ENCODE measurements around the gene HES5.

The HES5 gene

DNA sequence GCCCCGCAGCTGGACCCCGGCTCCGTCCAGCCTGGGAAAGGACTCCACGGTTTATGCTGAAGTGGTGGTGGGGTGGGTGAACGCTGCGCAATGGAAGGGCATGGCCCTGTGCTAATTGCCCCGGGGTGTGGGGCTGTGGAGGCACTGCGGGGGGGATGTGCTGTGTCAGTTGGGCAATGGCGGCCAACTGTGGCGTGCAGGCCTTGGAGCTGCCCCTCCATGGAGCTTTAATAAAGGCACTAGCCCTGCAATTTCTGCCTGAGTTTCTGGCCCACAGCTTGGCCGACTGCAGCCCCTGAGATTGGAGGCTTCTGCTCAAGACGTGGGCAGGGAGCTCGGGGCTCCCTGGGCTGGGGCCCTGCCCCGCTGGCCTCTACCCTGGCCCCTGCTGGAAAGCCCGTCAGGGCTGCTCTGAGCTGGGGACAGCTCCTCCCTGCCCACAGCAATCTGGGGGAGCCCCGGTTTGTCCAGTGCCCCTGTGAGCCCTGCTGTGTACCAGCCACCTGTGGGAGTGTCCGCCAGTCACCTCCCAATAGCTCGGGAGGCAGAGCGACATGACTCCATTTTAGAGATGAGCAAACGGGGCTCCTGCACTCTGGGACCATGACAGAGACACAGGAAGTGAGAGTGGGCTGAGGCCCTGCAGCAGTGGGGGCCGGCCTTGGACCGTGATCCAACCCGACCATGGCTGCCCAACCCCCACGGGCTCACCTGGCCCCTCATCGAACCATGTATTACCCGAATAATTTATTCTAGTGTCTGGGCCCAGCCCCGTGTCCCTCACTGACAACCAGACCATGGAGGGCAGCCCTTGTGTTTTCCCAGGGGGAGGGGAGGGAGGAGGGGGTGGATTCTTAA lies 17.4 kb upstream of the HES5 start:
- in situ Hi-C loops (cut with HindIII; ENCODE audit: low sequenced_read_pairs) = no loop called here

DNA sequence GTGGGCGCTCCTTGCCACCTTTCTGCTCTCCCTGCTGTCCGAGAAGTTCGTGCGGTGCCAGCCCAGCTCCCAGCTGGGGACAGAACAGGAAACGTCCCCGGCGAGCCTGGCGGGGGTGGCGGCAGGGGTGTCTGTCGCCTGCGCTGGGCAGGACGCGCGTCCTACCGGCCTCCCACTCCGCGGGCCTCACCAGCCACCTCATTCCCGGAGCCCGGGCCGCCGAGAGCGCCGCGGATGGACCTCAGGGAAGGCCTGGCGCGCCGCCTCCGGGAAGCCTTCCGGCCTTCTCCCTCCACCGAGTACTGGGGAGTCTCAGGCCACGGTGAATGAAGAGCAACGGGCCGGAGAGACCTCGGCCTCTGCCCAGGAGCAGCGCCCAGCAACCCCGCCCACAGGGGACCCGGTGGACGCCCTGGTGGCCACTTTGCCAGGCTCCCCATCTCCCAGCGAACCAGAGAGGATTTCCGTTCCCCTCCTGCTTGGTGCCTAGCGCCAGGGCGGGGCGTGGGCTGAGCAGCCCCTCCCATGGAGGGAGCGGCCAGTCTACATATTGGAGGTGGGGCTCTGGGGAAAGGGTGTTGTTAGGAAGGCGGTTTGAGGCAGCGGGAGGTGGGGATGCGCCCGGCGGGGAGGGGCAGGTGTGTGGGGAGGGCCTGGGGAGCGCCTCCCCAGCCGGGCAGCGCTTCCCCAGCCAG lies 16.6 kb upstream of the HES5 start:
- in situ Hi-C loops (cut with HindIII; ENCODE audit: low sequenced_read_pairs) = no loop called here

DNA sequence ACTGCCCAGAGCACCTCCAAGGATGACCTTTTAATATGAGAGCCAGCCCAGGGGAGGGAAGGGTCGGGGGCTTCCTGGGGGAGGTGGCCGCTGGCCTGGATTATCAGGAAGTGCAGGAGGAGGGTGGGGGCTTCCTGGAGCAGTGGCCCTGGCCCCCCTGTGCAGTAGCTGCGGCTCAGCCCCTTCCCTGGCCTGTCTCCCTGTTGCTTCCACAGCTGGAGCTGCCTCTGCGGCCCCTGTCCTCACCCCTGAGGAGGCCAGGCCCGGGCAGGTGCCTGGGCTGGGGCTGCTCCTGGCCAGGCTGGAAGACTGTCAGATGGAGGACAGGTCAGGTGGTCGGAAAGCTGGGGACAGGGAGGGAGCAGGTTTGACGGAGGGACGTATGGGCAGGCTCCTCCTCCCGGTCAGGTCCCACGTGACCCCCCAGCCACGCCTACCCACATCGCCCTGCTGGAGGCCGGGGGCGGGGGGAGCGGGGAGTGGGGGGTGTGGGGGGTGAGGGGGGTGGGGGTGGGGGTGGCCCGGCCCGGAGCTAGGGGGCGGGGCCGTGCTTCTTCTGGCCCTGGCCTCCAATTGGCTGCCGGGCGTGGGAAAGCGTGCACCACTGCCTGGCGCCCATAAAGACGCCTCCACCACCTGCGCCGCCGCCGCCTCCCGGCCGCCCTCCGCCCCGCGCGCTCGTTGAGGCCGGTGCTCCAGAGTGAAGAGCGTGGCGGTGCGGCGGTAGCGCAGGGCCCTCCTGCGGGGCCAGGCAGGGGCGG lies 15.9 kb upstream of the HES5 start:
- in situ Hi-C loops (cut with HindIII; ENCODE audit: low sequenced_read_pairs) = no loop called here

DNA sequence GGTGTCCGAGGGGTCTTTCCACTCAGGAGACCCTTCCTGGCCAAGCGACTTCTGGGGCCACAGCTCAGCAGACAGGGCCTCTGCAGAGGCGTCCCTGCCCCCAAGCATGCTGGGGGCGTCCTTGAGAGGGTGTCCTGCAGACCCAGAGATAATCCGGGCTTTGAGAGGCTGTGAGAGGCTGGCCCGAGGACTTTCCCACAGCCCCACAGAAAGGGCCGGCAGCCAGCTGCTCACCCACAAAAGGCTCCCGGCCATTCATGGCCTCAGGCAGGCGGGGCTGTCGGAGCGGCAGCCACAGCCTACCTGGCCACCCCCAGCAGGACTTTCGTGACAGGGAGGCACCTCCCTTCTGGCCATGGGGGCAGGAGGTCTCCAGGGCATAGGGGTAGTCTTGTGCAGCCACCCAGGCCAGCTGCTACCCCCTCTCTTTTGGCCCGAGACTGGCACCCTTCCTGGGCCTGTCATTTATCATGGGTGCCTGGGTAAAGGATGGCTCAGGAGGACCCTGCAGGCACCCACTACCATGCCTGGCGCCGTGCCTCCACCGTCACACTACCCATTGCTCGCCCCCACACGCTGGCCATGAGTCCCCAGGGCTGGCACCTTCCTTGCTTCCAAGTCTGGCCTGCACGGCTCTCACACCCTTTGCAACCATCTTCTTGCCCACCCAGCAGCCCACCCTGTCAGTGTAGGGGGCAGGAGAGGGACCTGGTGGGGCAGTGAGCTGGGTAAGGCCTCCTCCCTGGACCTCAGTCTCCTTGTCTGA lies 15.0 kb upstream of the HES5 start:
- in situ Hi-C loops (cut with HindIII; ENCODE audit: low sequenced_read_pairs) = no loop called here

DNA sequence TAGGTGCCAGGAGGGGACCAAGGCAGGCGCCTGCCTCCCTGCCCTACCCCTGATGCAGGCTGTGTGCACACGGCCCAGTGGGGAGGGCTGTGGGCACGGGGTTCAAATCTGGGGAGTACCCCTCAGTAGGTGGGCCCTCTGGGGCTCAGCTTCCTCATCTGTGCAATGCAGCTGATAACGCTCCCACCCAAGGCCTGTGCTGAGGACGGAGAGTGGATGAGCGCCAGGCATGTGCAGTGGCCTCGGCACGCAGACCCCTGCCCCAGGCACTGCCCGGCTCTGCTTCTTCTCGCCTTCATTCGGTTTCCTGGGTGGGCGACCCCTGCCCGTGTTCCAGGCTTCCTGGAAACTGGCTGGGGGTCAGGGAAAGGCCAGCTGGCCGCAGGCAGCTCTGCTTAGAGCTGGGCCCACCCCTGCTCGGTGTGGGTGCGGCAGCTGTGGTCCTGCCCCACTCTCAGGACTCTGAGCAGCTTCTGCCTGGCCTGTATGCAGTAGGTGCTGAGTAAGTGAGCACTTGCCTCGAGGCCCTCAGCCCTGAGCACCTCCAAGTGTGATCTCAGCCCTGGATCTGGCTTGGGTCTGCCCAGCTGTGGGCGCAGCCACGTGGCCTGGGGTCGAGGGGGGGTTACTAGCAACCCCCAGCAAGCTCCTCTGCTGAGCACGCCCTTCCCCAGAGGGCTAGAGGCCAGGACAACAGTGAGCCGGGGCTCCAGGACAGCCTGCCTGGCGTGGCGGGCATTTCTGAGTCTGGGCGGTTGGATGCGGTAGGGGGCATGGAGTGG lies 14.2 kb upstream of the HES5 start:
- in situ Hi-C loops (cut with HindIII; ENCODE audit: low sequenced_read_pairs) = no loop called here

DNA sequence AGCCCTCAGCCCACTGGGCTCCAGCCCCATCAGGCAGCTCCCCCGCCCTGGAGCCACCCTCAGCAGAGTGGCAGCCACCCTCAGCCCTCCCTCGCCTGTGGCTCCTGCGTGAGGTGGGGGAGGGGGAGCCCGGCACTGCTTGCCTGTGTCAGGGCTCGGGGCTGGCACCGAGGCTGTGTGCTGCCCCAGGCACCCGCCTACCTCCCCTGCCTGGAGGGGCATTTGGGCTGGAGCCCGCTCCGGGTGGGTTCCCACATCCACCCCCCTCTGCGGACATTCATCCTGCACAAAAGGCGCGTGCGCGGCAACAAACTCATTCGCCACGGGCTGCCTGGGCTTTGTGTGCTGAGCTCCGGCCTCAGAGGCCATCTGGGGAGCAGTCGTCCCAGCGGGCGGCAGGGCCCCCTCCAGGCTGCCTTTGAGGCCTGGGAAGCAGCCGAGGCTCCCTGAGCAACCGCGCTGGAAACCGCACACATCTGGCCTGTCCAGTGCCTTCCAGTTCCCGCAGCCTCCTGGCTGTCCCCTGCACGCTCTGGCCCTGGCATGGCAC lies 13.6 kb upstream of the HES5 start:
- in situ Hi-C loops (cut with HindIII; ENCODE audit: low sequenced_read_pairs) = no loop called here

DNA sequence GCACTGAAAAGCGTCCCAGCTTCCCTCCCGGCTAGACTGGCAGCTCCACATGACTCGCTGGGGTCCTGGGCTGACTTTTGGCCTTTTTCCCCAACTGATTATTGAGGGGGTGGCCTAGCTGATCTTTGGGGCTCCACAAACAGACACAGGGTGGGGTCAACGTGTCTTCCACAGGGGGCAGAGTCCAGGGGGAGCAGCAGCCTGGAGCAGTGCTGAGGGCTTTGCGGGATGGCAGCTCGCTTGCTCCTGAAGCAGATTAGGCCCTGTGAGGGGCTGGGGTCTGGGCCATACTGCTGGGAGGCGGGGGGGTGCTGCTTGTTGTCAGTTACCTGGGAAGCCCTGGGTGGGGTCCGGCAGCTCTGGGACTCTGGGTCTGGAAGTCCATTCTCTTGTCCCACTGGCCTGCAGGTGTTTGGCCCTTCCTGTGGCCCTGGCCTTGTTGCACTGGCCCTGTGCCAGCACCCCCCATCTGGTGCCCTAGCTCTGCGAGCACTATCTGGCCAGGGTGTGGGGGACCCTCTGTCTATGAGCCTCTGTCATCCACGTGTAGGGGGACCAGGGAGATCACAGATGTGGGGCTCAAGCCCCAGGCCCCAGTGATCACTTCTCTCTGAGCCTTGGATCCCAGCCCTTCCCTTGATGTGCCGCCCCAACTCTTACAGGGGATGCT lies 12.3 kb upstream of the HES5 start:
- in situ Hi-C loops (cut with HindIII; ENCODE audit: low sequenced_read_pairs) = no loop called here

DNA sequence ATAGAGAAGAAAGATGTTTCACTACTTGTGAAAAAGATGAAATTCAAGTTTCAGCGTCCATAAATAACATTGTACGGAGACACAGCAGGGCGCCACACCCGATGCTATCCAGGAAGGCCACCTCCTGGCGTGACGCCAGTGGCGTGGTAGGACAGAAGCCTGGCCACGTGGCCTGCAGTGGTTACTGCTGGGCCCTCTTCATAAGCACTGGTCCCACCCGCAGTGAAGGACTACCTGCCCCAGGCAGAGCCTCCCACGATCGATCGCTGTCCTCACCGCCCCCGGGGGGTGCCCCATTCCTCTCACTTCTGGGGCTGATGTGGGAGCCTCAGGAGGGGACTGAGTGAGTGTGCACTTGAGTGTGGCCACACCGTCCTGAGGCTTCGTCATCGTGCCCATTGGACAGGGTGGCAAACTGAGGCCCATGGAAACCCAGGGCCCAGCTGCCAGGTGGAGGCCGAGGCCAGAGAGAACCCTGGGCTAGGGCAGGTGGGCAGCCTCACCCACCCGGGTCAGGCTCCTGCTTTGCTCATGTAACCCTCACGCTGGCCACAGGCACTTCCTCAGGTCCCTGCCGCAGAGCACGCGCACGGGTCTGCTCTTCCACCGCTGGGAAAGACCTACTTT lies 11.7 kb upstream of the HES5 start:
- in situ Hi-C loops (cut with HindIII; ENCODE audit: low sequenced_read_pairs) = no loop called here

DNA sequence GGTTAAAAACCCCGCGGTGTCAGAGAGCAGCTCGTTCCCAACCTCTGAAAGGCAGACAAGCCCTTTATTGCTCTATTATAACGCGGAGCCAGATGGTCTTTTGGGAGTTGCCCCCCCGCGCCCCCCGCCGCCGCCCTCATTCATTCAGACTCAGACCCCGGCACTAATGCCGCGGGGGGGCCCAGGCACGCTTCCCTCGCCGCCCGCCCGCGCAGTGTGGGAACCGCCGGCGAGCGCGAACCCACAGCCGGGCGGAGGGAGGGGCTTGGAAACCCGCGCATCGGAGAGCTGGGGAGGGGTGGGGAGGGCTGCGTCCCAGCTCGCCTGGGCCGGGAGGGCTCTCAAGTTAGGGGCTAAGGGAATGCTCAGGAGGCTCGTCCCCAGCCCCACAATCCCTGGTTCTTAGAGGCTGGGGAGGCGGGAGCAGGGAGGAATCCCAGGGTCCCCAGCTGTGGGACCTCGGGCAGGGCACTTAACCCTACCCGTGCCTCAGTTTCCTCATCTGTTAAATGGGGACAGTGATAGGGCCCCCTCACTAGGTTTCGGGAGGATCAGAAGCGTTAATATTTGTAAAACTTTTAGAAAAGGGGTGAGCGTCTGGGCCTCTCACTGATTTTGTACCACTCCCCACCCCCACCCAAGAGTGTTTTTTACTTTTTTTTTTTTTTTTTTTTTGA lies 10.9 kb upstream of the HES5 start:
- in situ Hi-C loops (cut with HindIII; ENCODE audit: low sequenced_read_pairs) = no loop called here

DNA sequence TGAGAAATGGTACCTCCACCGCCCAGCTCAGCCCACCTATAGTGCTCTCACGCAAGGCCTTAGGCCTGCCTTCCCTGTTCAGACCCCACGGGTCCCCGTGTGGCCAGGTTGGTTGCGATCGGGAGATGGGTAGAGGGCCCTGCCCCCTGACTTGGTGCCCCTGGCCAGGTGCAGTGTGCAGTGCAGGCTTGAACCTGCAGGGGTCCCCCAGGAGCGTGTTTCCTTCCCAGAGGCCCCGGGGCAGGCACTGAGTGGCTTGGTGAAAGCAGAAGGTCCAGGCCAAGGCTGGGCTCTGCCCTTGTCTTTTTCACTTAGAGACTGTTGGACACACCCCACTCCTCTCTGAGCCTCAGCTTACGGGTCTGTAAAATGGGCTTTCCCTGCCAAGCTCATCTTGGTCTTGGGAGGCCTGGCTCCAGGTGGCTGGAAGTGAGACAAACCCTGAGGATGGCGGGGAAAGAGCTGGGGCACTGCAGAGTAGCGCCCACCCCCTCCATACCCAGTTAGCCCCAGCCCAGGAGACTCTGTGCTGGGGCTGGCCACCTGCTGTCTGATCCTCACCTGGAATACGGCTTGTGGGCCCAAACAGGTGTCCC lies 9.3 kb upstream of the HES5 start:
- in situ Hi-C loops (cut with HindIII; ENCODE audit: low sequenced_read_pairs) = no loop called here

DNA sequence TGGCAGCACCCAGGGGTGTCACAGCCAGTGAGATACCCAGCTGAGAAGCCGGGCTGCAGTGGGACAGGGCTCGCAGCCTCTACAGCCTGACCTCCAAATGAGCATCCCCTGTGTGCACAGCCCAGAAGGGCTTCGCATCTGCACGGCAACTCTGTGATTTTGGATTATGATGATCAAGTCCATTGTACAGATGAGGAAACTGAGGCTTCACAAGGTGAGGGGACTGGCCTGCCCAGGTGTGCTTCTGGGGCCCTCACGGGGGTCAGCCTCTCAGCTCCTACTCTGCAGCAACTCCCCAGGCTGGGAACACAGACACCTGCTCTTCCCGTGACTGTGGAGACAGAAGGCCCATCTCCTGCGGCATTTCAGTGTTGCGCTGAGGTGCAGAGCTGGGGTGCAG lies 8.8 kb upstream of the HES5 start:
- in situ Hi-C loops (cut with HindIII; ENCODE audit: low sequenced_read_pairs) = no loop called here

DNA sequence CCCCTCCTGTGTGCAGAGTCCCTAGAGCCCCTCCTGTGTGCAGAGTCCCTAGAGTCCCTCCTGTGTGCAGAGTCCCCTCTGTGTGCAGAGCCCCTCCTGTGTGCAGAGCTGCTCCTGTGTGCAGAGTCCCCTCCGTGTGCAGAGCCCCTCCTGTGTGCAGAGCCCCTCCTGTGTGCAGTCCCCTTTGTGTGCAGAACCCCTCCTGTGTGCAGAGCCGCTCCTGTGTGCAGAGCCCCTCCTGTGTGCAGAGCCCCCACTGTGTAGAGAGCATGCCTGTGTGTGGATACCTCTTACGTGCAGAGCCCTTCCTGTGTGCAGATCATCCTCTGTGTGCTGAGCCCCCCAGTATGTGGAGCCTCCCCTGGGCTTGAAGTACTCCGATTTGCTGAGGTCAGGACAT lies 8.3 kb upstream of the HES5 start:
- in situ Hi-C loops (cut with HindIII; ENCODE audit: low sequenced_read_pairs) = no loop called here

DNA sequence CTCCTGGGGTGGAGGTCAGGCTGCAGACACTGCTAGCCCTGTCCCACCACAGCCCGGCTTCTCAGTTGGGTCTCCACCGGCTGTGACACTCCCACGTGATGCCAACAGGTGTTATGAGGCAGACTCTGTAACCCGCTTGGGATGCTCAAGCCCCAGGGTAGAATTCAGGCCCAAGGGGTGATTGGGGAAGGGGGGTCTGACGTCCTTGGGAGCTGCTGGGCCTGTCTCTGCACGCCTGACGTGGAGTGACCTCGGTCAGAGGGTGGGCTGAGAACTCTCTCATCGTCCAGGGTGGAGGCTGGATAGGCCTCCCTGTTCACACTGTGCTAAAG lies 7.7 kb upstream of the HES5 start:
- in situ Hi-C loops (cut with HindIII; ENCODE audit: low sequenced_read_pairs) = no loop called here

DNA sequence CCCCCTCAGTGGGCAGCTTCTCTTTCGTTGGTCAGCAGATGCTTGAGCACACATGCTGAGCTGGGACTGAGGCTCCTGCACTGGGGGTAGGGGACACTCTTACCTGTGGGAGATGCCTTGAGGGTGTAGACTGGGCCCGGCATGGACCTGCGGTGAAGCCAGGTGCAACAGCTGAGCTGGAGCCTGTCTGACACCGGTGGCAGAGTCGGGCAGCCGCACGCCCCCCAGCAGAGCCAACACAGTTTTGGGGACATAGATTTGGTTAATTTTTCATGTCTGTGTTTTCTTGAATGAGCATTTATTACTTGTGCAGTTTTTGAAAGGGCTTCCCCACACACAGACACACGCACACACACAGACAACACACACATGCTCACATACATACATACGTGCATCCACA lies 5.9 kb upstream of the HES5 start:
- in situ Hi-C loops (cut with HindIII; ENCODE audit: low sequenced_read_pairs) = no loop called here

DNA sequence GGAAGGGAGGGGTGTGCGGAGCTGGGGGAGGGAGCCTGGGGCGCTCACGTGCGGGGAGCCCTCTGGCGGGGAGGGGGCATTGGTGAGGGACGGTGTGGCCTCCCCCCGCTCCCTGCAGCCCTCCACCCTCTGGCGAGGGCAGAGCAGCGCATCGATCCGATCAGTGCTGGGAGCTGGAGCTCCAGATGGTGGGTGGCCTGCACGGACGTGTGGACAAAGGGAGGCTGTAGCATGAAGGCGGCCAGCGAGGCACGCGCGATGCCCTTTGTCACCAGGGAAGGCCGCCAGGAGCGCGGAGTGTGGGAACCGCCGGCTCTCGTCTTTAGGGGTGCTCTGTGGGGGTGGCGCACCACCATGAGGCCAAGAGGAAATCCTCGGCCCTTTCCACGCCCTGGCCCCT lies 5.4 kb upstream of the HES5 start:
- in situ Hi-C loops (cut with HindIII; ENCODE audit: low sequenced_read_pairs) = no loop called here

DNA sequence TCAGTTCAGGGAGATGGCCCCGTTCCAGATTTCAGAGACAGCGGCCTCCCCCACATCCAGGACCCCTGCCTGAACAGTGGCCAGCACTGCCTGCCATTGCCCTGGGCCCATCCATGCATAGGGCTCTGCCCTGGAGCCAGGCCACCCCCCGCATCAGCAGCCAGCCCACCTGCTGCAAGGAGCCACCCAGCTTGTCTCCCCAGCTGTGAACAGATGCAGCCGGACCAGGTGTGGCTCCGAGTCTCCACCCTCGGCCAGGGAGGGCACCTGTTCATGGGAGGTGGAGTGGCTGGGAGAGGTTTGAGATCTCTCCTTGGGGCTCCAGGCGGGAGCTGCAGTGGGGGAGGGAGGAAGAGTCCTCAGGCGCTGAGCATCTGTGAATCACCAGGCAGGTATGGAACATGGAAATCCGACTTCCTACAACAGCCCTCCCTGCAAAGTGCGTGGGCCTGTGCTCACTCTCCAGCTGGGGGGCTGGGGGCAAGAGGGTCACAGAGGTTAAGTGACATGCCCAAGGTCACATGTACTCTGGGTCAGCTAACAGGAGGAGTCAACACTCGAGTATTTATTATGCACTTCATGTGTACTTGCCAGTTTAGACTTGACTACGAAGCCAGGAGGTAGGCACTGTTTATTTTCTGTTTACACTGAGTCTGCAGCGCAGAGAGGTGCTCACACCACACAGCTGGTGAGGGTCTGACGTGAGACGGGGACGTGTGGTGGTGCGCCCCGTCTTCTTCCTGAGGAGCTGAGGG lies 4.8 kb upstream of the HES5 start:
- in situ Hi-C loops (cut with HindIII; ENCODE audit: low sequenced_read_pairs) = no loop called here

DNA sequence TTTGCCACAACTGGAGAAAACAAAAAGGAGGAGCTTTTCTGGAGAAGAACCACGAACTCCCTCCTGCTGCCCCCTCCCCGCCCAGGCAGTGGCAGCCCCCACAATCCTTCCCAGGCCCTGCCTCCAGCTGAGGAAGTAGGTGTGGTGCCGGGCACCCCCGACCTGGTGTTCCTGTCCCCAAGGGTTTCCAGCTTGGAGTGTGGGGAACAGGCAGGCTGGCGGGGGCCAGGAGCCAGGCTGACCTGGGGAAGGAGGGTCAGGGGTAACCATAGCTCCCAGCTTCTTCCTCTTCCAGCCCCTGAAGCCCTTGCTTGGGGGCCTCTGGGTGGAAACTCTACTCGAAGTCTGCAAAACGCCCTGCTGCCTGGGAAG lies 4.2 kb upstream of the HES5 start:
- in situ Hi-C loops (cut with HindIII; ENCODE audit: low sequenced_read_pairs) = no loop called here

DNA sequence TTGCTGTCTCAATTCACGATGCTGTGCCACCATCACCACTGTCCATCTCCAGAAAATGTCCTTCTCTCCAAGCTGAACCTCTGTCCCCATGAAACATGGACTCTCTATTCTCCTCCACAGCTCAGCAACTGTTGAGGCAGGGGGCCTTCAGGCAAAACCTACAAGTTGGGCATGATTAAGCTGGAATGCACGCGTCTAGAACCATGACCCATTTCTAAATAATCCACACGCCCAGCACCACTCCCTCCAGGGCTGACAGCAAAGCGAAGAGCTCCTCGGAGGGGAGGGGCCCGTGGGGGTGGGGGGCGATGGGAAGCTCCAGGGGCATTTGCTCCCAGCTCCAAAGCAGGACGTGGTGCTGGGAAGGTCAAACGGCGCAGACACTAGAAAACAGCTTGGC lies 3.3 kb upstream of the HES5 start:
- in situ Hi-C loops (cut with HindIII; ENCODE audit: low sequenced_read_pairs) = no loop called here
